ENCODE results near the gene ARHGEF2.

ARHGEF2 gene

GRCh38 chr1:155971910-155972809, 6.2 kb downstream of the ARHGEF2 start:
- no peak for DNase-seq

GRCh38 chr1:155970531-155971167, 7.7 kb downstream of the ARHGEF2 start:
- DNase-seq: peak in 1 of 2 experiments; percentile 47

GRCh38 chr1:155969377-155969791, 9.0 kb downstream of the ARHGEF2 start:
- no peak for DNase-seq

GRCh38 chr1:155968670-155969069, 9.7 kb downstream of the ARHGEF2 start:
- DNase-seq: no peak

GRCh38 chr1:155968051-155968400, 10.3 kb downstream of the ARHGEF2 start:
- no peak for DNase-seq

- DNase-seq: no peak
These were observed 10.9 kb downstream of the ARHGEF2 start for GRCh38 chr1:155967341-155968050.

GRCh38 chr1:155966750-155967149, 11.6 kb downstream of the ARHGEF2 start:
- DNase-seq: no peak

GRCh38 chr1:155966135-155966534, 12.2 kb downstream of the ARHGEF2 start:
- DNase-seq: no peak

GRCh38 chr1:155964193-155964592, 14.2 kb downstream of the ARHGEF2 start:
- DNase-seq: no peak

- DNase-seq: no peak
These were observed 15.6 kb downstream of the ARHGEF2 start for GRCh38 chr1:155962599-155963211.

GRCh38 chr1:155961937-155962336, 16.4 kb downstream of the ARHGEF2 start:
- DNase-seq: no peak

GRCh38 chr1:155960081-155960745, 18.1 kb downstream of the ARHGEF2 start:
- DNase-seq: no peak

- DNase-seq: no peak
These were observed 20.9 kb downstream of the ARHGEF2 start for GRCh38 chr1:155957411-155957915.

- DNase-seq: no peak
These were observed 23.7 kb downstream of the ARHGEF2 start for GRCh38 chr1:155954645-155955044.

GRCh38 chr1:155952505-155952890, 25.8 kb downstream of the ARHGEF2 start:
- DNase-seq: no peak

GRCh38 chr1:155951753-155952504, 26.4 kb downstream of the ARHGEF2 start:
- no peak for DNase-seq

GRCh38 chr1:155950829-155951228, 27.5 kb downstream of the ARHGEF2 start:
- no peak for DNase-seq

GRCh38 chr1:155947741-155948140, 30.6 kb downstream of the ARHGEF2 start:
- no peak for DNase-seq

GRCh38 chr1:155947292-155947691, 31.1 kb downstream of the ARHGEF2 start:
- DNase-seq: no peak

- DNase-seq: no peak
These were observed 31.6 kb downstream of the ARHGEF2 start for GRCh38 chr1:155946633-155947219.

- DNase-seq: no peak
These were observed 33.9 kb downstream of the ARHGEF2 start for GRCh38 chr1:155944444-155944799.
